Astrocyte (in vitro differentiated cells and primary cell): ENCODE data around the gene MT1G.

ENCODE experiments used
- CTCF ChIP-seq: IDR thresholded peaks from 2 replicates; pipeline ENCODE4 v1.5.1; 2011; ENCODE audit warnings: low read depth, mild to moderate bottlenecking, inconsistent platforms, low read length, moderate library complexity; ENCODE audit not compliant: insufficient read depth
- EZH2 ChIP-seq: IDR thresholded peaks from 2 replicates; pipeline ENCODE4 v1.6.1; 2012; ENCODE audit warnings: mild to moderate bottlenecking, low read length, inconsistent platforms; ENCODE audit not compliant: insufficient read depth

GRCh38 chr16:56681939-56682702, 14.3 kb upstream of the MT1G start, which contains the start of gene MT1X:
- no peak for TF ChIP-seq CTCF
- no peak for TF ChIP-seq EZH2
